Transverse colon (tissue), 4 donors: ENCODE data around the gene NEK11.

Source experiments
- CTCF ChIP-seq, 5 experiments: fragments of 200-600 bp in 3 of 5; fragments of 450-650 bp in 2 of 5; sonication (generic) in 3 of 5; IDR thresholded peaks; 1 replicate in 2 of 5; 2 replicates in 3 of 5; pipeline ENCODE4 v1.5.1; 2016 to 2017; ENCODE audit warnings: antibody characterized with exemption in 5 of 5, inconsistent platforms in 3 of 5, mild to moderate bottlenecking in 2 of 5, moderate library complexity in 1 of 5
- POLR2A ChIP-seq: fragments of 450-650 bp; IDR thresholded peaks from one replicate; pipeline ENCODE4 v1.6.1; 2016; ENCODE audit warnings: antibody characterized with exemption, mild to moderate bottlenecking, moderate library complexity
- POLR2AphosphoS5 ChIP-seq, 3 donors: sonication (generic); formaldehyde crosslinking; IDR thresholded peaks; one replicate each; pipeline ENCODE4 v1.6.1; 2016; ENCODE audit warnings: antibody characterized with exemption in 3 of 3

GRCh38 chr3:131275556-131275955, 248.9 kb downstream of the NEK11 start:
- no peak for TF ChIP-seq POLR2A
- no peak for TF ChIP-seq CTCF (IDR thresholded peaks at IDR 0.05)
- TF ChIP-seq POLR2AphosphoS5 (IDR thresholded peaks at IDR 0.05), result no peak
